C4-2B (cell line): Measurements from ENCODE around the gene BARX2.

Experiments used
- H3K27ac ChIP-seq: fragments of 450-650 bp; 2 replicates; pipeline ENCODE4 v1.5.1; 2017
- ZFX ChIP-seq: fragments of 450-650 bp; IDR thresholded peaks from 2 replicates; pipeline ENCODE4 v1.6.1; 2017
- TF ChIP-seq, protein P1 (sequence below): fragments of 450-650 bp; conservative IDR thresholded peaks from 2 replicates; pipeline ENCODE4 v1.5.1; 2017; ENCODE audit warnings: mild to moderate bottlenecking

BARX2 gene

DNA sequence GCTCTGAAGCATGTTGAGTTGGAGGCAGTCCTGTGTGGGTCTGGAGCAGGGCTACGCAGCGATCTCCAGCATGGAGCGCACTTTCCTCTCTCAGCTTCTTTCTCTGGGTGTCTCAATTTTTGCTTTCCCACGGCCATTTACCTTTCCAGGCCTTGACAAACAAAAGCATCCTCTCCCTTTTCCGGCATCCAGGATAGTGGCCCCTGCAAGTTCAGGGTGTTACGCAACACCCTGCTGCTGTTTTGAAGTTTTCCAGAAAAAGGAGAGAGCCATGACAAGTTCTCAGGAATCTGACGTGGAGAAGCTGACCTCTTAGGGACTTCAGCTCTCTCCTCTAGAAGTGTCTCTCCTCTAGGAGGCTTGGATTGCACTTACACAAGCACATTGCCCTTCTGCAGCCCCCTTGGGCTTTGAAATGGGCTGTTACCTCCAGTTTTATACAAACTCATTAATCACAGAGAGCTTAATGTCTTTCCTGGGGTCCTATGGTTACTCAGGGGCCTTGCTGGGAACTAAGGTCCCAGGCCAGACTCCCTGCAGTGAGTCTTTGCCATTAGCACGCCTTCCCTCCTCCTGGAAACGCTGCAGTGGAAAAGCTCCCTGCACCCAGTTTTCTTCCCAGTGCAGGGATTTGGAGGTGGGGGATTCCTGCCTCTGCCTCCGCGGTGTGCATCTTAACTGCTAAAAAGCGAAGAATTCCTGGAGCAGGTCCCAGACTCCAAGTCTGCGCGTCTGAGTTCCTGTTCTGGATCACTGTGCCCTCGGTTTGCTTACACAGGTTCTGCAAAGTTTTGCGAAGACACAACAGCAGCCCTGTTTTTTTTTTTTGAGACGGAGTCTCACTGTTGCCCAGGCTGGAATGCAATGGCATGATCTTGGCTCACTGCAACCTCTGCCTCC, 80.4 kb downstream of the BARX2 start:
- H3K27ac ChIP-seq, result peak overlapping the region; percentile 83
- TF ChIP-seq ZFX, result no peak
- TF ChIP-seq, protein P1, sequence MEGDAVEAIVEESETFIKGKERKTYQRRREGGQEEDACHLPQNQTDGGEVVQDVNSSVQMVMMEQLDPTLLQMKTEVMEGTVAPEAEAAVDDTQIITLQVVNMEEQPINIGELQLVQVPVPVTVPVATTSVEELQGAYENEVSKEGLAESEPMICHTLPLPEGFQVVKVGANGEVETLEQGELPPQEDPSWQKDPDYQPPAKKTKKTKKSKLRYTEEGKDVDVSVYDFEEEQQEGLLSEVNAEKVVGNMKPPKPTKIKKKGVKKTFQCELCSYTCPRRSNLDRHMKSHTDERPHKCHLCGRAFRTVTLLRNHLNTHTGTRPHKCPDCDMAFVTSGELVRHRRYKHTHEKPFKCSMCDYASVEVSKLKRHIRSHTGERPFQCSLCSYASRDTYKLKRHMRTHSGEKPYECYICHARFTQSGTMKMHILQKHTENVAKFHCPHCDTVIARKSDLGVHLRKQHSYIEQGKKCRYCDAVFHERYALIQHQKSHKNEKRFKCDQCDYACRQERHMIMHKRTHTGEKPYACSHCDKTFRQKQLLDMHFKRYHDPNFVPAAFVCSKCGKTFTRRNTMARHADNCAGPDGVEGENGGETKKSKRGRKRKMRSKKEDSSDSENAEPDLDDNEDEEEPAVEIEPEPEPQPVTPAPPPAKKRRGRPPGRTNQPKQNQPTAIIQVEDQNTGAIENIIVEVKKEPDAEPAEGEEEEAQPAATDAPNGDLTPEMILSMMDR, result no peak

DNA sequence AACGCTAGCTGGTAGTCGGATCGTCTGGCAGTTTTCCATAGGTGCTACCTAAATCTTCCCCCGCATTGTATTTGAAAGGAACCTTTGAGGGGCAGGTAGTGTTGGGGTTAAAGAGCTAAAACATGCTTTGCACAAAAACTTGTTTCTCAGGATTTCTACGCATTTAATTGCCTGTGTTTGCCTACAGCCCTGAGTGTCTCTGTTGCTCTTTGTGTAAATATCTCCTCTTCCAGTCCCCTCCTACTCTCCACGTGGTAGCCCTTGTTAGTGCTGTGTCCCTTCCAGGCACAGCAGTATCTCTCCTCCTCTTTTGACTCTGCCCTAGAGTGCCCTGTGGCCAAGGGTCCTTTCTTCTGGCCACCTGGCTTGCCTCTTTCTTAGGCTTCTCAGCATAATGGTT, 81.7 kb downstream of the BARX2 start:
- TF ChIP-seq, protein P1, result no peak
- TF ChIP-seq ZFX, result no peak

DNA sequence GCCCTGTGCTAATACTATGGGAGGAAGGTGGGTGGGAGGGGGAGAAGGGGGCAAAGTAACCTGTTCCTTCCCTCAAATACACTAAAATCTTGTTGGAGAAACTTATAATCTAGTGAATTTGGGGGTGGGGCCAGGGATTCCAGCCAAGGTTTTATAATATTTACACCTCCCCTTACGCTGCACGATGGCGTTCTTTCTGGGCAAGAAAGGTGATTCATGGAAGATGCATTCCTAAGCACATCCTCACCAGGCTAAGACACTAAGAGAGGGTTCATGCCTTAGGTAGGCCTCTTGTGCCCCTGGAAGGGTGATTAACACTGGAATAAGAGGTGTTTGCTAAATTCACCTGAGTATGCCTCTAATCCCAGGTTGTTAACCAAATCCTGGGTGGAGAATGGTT, 82.6 kb downstream of the BARX2 start:
- TF ChIP-seq ZFX, result no peak
- TF ChIP-seq, protein P1, result no peak
- H3K27ac ChIP-seq, result peak overlapping the region; percentile 83

More for the DNA sequence above, 81.7 kb downstream of the BARX2 start:
- peak overlapping the region; percentile 83 for H3K27ac ChIP-seq

DNA sequence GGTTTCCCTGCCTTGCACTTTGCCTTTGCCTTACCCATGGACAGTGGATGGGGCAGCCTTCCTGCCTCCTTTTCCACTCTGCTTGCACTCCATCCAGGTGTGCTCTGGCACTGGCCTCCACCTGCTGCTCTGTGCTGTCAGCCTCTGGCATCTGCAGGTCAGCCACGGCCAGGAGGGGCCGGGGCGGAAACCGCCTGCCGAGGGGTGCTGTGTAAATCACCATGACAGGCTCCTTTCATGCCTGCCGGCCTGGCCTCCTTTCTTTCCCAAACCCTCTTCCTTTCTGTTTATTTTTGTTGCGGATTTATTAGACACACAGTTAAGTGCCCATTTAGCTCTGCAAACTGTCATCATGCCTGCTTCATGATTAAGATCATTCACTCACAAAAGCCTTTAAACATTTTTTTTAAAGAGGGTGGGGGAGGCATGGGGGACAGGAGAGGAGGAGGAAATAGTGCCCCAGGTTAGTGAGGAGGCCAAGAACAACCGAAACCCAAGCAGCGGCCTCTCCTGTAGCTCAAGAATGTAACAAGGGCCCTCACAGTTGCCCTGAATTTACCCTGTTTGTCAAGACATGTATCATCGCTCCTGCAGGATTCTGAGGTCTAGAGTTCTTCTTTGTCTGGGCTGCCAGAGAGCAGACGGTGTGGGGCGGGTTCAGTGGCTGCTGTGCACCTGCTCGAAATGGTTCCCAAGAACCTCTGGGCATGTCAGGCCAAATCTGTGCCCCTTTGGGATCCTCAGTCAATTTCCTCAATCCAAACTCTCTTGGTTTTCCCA, 83.3 kb downstream of the BARX2 start:
- TF ChIP-seq, protein P1, result no peak
- no peak for TF ChIP-seq ZFX
- H3K27ac ChIP-seq, result no peak overlapping the region

DNA sequence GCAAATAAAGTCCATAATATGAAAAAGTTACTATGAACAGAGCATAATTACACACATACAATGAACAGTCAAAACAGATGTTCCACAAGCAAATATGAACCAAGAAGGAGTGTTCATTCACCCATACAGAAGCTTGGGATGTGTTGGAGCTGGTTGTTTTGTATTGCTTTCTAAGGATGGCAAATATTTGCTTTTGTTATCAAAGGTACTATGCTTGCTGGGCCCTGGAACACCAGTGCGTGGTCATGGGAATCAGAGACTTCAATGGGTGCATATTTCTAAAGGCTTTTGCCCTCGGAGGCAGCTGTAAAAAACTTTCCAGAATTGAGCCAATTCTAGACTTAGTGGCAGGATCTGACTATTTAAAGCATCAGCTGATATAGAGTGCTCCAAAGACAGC, 85.1 kb downstream of the BARX2 start:
- H3K27ac ChIP-seq, result no peak overlapping the region
- TF ChIP-seq ZFX, result no peak
- TF ChIP-seq, protein P1, result no peak

DNA sequence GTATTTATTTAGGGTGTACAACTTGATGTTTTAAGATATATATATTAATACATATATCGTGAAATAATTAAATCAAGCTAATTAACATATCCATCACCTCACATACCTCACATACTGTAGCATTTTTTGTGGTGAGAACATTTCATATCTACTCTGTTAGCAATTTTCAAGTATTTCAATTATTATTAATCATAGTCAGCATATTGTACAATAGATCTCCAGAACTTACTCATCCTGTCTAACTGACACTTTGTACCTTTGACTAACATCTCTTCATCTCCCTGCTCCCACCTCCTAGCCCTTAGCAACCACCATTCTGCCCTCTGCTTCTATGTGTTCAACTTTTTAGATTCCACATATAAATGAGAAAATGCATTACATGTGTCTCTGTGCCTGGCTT, 108.4 kb downstream of the BARX2 start:
- no peak overlapping the region for H3K27ac ChIP-seq
- TF ChIP-seq ZFX, result no peak
- TF ChIP-seq, protein P1, result no peak

DNA sequence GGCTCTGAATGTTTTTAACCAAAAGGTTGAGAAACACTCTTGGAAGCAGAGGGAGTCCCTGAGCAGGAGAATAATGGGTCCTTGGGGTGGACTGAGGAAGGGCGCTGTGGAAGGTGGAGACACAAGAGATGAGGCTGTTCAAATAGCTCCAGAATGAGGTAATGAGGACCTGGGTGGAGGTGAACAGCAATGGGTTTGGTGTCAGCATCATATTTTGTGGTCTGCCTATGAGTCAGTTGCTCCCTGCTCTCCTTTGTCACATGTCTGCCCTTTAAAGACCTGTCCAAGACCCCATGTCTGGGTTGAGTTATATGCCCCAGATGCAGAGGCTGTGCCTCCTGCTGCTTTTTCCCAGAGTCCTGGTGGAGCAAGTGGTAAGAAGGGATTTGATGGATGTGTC, 113.6 kb downstream of the BARX2 start:
- no peak overlapping the region for H3K27ac ChIP-seq
- no peak for TF ChIP-seq ZFX
- TF ChIP-seq, protein P1, result no peak
